Measurements from ENCODE around the gene SLC1A3.

The SLC1A3 gene

DNA sequence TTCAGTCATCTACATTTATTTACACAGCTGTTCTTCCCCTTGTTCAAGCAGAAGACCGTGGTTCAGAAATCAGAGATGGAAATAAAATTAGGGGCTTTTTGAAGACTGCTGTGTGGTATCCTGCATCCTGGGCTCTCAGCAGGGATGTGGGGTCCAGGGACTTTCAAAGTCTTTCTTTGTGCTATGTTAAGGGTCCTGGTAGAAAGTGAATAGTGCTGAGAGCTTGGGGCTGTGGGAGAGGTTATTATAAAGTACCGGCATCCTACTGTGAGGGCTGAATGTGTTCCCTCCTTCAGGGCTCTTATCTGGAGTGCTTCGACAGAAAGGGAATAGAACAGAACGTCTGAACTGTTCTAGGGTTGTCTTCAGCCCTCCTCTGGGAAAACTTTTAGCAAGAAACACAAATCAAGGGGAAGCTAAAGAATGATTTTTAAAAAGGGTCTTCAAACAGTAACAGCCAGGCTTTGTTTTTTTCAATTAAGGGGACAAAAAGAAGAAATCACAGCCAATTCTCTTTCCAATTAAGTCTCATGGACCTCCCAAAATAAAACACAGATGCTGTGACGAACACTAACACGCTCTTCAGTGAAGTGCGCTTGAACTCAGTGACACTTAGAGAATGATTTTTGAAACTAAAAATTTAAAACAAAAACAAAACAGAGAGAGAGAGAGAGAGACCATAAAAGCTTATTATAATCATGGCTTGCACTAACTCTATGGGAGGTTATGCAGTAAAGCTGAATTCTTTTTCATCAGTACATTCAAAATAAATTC, 15.7 kb upstream of the SLC1A3 start:
- no peak for TF ChIP-seq CTCF (IDR thresholded peaks at IDR 0.05; ENCODE audit: extremely low read depth, missing control alignments)
- DNase-seq (ENCODE audit: low spot score): no peak

GRCh38 chr5:36593867-36594266, 12.5 kb upstream of the SLC1A3 start:
- no peak for DNase-seq (ENCODE audit: low spot score)
- no peak for TF ChIP-seq CTCF (IDR thresholded peaks at IDR 0.05; ENCODE audit: extremely low read depth, missing control alignments)

DNA sequence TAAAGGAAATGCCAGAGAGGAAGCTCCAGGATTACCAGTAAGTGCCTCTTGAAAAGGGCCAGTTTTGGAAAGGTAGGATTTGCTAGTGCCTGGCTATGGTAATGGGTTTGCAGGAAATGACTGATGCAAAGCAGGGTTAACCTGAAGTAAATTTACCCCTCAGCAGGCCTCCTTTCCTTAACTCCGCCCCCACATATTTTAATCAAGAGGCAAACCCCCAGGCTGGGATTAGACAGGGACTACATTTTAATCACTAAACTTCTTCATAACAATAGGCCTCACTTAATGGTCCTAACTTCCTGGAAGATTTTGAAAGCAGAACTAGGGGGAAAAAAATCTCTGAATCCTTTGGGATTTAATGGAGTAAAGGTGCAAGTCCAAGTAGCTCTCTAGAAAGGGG, 10.2 kb upstream of the SLC1A3 start:
- DNase-seq (ENCODE audit: low spot score): no peak
- no peak for TF ChIP-seq CTCF (IDR thresholded peaks at IDR 0.05; ENCODE audit: extremely low read depth, missing control alignments)

- TF ChIP-seq CTCF (IDR thresholded peaks at IDR 0.05; ENCODE audit: extremely low read depth, missing control alignments): no peak
- no peak for DNase-seq (ENCODE audit: low spot score)
Measured at GRCh38 chr5:36596756-36597155, 9.7 kb upstream of the SLC1A3 start.

DNA sequence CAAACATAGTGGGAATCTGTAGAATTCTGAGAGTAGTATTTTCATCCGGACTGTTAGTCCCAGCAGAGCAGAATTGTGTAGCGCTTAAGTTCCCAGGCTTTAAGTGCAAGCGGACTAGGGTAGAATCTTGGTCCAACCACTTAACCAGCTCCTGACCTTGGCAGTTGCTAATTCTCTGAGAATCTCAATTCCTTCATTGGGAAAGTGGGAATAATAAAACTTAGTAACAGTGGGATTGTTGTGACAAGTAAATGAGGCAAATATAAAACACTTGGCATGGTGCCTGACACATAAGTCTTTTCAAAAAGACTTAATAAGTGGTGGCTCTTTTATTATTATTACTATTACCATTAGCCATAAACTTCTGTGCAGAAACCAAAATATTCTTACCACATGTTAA, 8.4 kb upstream of the SLC1A3 start:
- DNase-seq (ENCODE audit: low spot score): no peak
- TF ChIP-seq CTCF (IDR thresholded peaks at IDR 0.05; ENCODE audit: extremely low read depth, missing control alignments): no peak

DNA sequence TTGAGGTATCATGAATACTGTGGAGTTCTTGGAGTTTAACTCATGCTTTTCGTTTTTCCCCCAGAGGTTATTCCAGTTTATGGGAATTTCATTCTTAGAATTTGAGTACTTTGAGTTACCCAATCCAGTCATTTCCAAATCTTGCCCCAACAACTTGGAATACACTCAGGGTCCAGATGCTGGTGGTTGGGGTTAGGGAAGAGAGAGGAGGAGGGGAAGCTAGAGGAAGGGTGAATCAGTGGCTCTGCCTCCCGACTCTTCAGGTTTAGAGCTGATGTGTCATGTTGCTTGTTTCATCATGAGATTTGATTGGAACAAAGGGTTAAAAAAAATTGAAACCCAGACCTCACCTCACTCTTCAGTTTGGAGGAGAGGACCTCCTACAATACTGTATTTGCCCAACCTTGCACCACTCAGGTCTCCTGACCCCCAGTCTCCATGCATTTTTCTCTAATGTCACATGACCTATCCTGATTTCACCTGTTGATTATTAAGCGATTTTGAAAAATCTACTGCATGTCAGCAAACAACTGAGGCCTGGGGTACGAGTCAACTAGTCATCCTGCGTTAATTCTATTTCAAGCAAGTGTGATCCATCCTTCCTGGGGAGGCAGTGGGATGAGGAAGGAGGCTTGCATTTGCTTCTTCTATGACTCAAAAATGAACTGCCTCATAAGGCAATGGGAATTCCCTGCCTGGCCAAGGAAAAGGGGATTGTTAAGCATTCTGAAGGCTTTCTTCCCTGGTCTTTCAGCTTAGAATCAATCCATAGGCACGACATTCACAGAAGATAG, 6.2 kb upstream of the SLC1A3 start:
- no peak for TF ChIP-seq CTCF (IDR thresholded peaks at IDR 0.05; ENCODE audit: extremely low read depth, missing control alignments)
- no peak for DNase-seq (ENCODE audit: low spot score)

- no peak for TF ChIP-seq CTCF (IDR thresholded peaks at IDR 0.05; ENCODE audit: extremely low read depth, missing control alignments)
- DNase-seq (ENCODE audit: low spot score): no peak
Measured at GRCh38 chr5:36600917-36601527, 5.4 kb upstream of the SLC1A3 start.

All from GM20000 (cell line).